Retinal pigment epithelial cell (primary cell): ENCODE measurements around the gene ALK.

ENCODE experiments used
- DNase-seq: peaks from one replicate; pipeline ENCODE4 v3.0.0-alpha.2; 2010; ENCODE audit warnings: low read depth
- H3K4me3 ChIP-seq: 2 replicates; pipeline ENCODE4 v1.5.1; 2011; ENCODE audit warnings: mild to moderate bottlenecking, low read length, control low read depth, moderate library complexity
- TF ChIP-seq, protein P1 (sequence below): conservative IDR thresholded peaks from 2 replicates; pipeline ENCODE4 v1.5.1; 2011; ENCODE audit warnings: low read depth, low read length, control low read depth, inconsistent platforms

Gene ALK

DNA sequence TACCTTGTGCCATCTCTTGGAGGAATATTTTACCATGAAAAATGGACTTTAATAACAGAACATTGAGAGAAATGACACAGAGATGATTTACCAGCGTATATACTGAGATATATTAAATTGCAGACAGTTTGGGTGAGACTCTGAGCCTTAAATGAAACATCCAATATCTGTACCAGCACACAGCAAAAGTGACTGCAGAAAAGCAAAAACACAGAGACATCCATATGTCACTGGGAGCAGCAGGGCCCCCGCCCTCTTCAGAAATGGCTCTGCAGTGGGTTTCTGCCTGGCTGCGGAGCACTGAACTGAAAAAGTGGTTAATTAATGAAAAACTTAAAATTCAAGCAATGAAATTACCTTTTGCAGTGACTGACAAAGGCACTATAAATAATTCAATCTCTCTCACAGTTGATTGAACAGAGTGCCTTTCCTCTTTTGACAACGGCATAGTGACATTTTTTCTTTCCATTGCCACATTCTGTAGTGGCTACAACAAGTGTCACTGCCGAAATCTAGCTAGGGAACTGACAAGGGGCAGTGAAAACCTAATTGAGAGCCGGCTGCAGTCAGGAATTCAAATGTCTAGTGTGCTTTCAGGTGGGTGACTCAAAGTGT is 353.4 kb downstream of the ALK start:
- TF ChIP-seq, protein P1, sequence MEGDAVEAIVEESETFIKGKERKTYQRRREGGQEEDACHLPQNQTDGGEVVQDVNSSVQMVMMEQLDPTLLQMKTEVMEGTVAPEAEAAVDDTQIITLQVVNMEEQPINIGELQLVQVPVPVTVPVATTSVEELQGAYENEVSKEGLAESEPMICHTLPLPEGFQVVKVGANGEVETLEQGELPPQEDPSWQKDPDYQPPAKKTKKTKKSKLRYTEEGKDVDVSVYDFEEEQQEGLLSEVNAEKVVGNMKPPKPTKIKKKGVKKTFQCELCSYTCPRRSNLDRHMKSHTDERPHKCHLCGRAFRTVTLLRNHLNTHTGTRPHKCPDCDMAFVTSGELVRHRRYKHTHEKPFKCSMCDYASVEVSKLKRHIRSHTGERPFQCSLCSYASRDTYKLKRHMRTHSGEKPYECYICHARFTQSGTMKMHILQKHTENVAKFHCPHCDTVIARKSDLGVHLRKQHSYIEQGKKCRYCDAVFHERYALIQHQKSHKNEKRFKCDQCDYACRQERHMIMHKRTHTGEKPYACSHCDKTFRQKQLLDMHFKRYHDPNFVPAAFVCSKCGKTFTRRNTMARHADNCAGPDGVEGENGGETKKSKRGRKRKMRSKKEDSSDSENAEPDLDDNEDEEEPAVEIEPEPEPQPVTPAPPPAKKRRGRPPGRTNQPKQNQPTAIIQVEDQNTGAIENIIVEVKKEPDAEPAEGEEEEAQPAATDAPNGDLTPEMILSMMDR = no peak
- no peak overlapping the region for H3K4me3 ChIP-seq
- DNase-seq = no peak

DNA sequence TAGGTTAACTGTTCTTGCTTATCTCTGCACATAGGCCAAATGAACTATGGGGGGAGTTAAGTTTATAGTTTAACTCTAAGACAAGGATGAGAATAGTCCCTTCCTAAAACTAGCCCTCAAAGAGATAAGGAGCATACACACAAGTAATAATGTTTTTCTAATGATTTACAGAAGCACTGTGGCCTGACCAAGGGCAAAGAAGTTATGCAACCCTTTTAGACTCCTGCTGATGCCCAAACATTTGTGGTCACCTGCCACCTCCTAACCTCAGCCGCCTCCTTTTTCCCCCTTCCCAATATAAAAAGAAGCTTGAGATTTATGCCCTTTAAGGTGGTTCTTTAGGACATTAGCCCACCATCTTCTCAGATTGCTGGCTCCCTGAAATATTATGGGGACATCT is 357.7 kb downstream of the ALK start:
- no peak overlapping the region for H3K4me3 ChIP-seq
- TF ChIP-seq, protein P1 = no peak
- DNase-seq = no peak

DNA sequence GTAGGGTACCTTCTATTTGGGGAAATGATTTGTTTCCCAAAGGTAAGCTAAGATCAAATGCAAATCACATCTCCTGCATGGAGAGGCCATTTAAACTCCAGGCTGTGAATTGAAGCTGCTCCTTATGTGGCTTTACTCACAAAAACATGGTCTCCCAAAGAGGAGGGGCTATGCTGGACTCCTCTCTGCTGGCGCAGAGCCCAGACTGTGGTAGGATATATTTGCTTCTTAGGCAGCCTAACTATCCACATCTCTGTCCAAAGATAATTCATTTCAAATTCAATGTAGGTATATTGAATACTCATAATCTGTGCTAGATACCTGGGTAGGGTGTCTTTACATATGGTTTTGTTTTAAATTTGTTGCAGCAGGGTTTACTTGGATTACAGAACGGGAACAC is 358.5 kb downstream of the ALK start:
- H3K4me3 ChIP-seq = no peak overlapping the region
- TF ChIP-seq, protein P1 = no peak
- DNase-seq = no peak

DNA sequence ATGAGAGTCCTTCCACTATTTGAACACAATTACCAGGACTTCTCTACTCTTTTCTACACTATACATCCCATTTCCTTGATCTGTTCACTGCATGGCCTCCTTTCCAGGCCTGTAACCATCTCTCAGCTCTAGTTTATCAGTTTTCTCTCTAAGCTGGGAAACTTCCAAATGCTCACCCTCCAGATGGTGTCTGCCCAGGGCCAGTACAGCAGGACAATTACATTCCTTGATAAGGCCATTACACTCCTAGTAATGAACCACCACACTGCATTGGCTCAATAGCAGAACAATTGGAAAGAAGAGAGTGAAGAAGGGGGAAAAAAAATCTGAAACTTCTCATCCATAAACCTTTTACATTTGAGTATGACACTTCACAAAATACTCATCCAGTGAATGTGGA is 359.1 kb downstream of the ALK start:
- H3K4me3 ChIP-seq = no peak overlapping the region
- no peak for DNase-seq
- TF ChIP-seq, protein P1 = no peak

DNA sequence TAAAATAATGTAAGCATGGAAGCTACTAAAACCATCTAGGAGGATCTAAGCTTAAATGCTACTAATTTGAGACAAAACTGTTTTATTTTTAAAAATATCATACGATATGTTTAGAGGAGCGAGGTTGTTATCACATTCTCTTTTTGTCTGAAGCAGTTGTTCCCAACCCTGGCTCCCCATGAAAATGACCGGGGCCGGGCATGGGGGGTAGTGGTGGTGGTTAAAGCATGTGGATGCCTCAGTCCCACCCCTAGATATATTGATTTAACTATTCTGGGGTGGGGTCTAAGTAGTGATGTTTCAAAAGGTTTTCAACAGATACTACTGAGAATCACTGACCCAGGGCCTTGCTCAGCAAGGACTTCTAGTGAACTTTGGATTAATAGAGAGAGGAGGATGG is 359.8 kb downstream of the ALK start:
- DNase-seq = no peak
- TF ChIP-seq, protein P1 = no peak
- H3K4me3 ChIP-seq = no peak overlapping the region

DNA sequence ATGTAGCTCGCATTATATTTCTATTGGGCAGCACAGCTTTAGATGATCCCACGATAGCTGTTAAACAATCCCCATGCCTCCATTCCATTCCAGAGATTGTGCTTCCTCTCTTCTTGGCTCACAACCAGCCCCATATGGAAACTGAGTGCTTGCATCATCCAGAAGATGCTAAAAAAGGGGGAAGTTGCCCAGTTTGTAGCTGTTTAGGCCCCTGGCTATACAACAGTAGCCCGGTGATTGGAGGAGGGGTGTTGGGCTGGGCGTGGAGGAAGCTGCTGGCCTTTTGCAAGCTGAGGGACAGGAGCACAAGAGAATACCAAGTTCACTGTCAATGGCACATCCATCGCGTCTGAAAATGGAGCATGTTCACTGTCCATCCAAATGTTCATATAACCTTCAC is 360.2 kb downstream of the ALK start:
- TF ChIP-seq, protein P1 = no peak
- DNase-seq = no peak
- no peak overlapping the region for H3K4me3 ChIP-seq

DNA sequence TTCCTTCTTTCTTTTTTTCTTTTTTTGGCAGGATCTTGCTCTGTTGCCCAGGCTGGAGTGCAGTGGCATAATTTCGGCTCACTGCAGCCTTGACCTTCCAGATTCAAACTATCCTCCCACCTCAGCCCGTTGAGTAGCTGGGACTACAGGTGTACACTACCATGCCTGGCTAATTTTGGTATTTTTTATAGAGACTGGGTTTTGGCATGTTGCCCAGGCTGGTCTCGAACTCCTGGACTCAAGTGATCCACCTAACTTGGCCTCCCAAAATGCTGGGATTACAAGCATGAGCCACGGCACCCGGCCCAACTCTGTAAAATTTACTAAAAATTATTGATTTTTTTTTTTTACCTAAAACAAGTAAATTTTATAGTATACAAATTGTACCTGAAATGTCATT is 360.8 kb downstream of the ALK start:
- TF ChIP-seq, protein P1 = no peak
- no peak overlapping the region for H3K4me3 ChIP-seq
- DNase-seq = no peak
